ENCODE measurements around the gene ITGB1BP1. TPM values are rescaled to one million over a fixed set of nuclear protein-coding genes. Genes with fewer than 3 reads are reported as not detected.

Gene ITGB1BP1
- total RNA-seq, 4 donors from 2014 or later = 22.8 to 46.2 (median 29.2) TPM

DNA sequence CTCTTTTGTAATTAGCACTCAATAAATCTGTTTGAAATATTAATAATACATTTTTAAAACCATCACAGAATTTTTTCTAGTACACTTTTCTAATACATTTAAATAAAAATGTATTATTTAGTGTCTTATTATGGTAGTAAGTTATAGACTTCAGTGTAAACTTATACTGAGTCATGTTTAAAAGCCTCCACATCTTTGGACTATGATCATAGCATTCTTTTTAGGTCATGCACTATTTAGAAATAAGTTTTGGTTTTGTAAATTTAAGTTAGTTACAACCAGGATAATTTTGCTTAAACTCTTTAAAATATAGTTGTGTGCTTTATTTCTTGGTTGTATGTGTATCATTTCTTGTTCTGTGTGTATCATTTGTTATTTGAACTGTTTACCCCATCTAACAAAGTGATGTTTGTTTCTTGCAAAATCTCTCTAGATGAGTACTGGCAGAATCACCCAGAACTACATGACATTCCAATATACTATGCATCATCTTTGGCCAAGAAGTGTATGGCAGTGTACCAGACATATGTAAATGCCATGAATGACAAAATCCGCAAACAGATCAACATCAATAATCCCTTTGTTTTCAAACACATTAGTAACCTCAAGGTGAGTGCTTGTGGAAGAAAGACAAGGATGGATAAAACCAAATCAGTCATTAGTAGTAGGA is 16.9 kb upstream of the ITGB1BP1 start:
- peaks cover 0 to 74% (median 0%) of the 10 kb centered on the region in 3 donors for H3K36me3 ChIP-seq
- no peaks in the 10 kb centered on the region for H3K9me3 ChIP-seq
- DNase-seq = no peak
- TF ChIP-seq, protein P1, sequence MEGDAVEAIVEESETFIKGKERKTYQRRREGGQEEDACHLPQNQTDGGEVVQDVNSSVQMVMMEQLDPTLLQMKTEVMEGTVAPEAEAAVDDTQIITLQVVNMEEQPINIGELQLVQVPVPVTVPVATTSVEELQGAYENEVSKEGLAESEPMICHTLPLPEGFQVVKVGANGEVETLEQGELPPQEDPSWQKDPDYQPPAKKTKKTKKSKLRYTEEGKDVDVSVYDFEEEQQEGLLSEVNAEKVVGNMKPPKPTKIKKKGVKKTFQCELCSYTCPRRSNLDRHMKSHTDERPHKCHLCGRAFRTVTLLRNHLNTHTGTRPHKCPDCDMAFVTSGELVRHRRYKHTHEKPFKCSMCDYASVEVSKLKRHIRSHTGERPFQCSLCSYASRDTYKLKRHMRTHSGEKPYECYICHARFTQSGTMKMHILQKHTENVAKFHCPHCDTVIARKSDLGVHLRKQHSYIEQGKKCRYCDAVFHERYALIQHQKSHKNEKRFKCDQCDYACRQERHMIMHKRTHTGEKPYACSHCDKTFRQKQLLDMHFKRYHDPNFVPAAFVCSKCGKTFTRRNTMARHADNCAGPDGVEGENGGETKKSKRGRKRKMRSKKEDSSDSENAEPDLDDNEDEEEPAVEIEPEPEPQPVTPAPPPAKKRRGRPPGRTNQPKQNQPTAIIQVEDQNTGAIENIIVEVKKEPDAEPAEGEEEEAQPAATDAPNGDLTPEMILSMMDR (IDR thresholded peaks at IDR 0.05) = no peak
- TF ChIP-seq POLR2A (IDR thresholded peaks at IDR 0.05) = no peak
- H3K4me1 ChIP-seq = no peaks in the 10 kb centered on the region
- no peak overlapping the region for H3K4me3 ChIP-seq
- no peaks in the 10 kb centered on the region for H3K27me3 ChIP-seq
- peak overlapping the region in 1 of 4 donors; percentile 9 for H3K27ac ChIP-seq

DNA sequence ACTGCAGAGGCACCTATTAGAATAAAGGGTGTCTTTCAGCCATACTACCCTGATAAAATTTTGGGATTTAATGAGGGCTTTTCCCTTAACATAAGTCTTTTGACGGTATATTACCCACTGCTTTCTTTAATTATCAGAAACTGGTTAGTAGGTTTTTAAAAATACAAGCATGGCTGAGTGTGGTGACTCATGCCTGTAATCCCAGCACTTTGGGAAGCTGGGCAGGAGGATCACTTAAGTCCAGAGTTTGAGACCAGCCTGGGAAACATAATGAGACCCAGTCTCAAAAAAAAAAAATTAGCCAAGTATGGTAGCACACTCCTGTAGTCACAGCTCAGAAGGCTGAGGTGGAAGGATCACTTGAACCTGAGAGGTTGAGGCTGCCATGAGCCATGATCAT is 16.2 kb upstream of the ITGB1BP1 start:
- no peaks in the 10 kb centered on the region for H3K9me3 ChIP-seq
- no peaks in the 10 kb centered on the region for H3K4me1 ChIP-seq
- peak overlapping the region in 1 of 4 donors; percentile 9 for H3K27ac ChIP-seq
- no peak overlapping the region for H3K4me3 ChIP-seq
- TF ChIP-seq, protein P1 (IDR thresholded peaks at IDR 0.05) = no peak
- no peak for TF ChIP-seq POLR2A (IDR thresholded peaks at IDR 0.05)
- no peak for DNase-seq
- no peaks in the 10 kb centered on the region for H3K27me3 ChIP-seq
- peaks cover 0 to 69% (median 0%) of the 10 kb centered on the region in 3 donors for H3K36me3 ChIP-seq

DNA sequence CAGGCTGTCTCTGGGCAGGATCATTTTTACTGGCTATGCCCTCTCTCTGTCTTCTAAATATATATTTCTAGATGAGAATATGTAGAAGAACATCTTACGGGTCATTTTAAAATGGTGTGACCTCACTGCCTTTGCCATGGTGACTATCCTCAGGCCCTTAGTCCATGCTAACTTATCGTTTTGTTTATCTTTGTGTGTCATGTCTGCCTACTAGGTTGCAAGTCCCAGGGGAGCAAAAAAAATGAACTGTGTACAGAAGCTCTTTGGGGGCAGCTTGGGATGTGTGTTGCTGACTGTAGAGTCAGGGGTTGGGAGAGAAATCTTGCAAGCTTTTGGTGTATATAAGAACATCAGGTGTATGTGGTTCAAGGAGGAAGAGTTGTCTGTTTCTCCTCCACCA is 11.2 kb upstream of the ITGB1BP1 start:
- TF ChIP-seq POLR2A (IDR thresholded peaks at IDR 0.05) = no peak
- TF ChIP-seq, protein P1 (IDR thresholded peaks at IDR 0.05) = no peak
- H3K4me1 ChIP-seq = no peaks in the 10 kb centered on the region
- peaks cover 0 to 73% (median 0%) of the 10 kb centered on the region in 3 donors for H3K36me3 ChIP-seq
- no peak overlapping the region for H3K4me3 ChIP-seq
- H3K27ac ChIP-seq = no peak overlapping the region
- H3K27me3 ChIP-seq = no peaks in the 10 kb centered on the region
- H3K9me3 ChIP-seq = no peaks in the 10 kb centered on the region
- no peak for DNase-seq

DNA sequence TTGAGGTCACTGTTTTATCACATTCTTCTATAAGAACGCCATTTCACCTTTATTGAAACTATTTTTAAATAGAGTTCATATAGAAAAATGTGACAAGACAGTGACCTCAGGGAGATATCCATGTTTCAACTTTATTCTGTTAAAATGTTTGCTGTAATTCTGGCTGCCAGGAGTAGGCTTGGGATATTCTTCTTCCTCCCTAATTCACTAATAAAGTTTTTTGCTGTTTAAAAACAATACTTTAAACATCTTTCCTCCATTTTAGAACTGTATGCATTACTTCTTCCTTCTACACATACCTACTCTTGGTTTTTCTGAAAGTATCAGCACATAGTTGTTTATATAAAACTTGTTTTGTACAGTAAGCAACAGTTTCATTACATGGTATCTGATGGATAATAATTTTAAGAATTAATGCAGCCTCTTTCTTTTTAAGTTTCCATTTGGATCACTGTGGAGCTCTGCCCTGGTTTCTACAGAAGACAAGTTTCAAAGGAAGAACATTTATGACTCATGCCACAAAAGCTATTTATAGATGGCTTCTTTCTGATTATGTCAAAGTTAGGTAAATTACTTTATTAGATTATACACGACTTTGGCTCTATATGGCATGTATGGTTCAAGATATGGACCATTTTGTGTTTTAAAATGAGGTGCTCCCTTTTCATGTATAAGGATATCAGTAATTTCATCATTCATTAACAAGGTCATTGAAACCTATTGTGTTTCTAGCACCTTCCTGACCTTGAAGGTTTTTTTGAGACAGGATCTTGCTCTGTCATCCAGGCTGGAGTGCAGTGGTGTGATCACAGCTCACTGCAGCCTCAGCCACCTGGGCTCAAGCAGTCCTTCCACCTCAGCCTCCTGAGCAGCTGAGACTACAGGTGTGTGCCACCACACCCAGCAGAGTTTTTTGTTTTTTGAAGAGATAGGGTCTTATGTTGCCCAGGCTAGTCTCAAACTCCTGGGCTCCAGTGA is 7.3 kb upstream of the ITGB1BP1 start:
- Histone ChIP-seq H3K9me3 (no peaks in the 10 kb centered on the region), H3K36me3 (peaks cover 0 to 55% (median 0%) of the 10 kb centered on the region in 3 donors), H3K4me3 (no peak overlapping the region), H3K4me1 (no peaks in the 10 kb centered on the region), H3K27me3 (no peaks in the 10 kb centered on the region), H3K27ac (no peak overlapping the region)
- TF ChIP-seq POLR2A (IDR thresholded peaks at IDR 0.05) = no peak
- TF ChIP-seq, protein P1 (IDR thresholded peaks at IDR 0.05) = no peak
- DNase-seq = no peak

DNA sequence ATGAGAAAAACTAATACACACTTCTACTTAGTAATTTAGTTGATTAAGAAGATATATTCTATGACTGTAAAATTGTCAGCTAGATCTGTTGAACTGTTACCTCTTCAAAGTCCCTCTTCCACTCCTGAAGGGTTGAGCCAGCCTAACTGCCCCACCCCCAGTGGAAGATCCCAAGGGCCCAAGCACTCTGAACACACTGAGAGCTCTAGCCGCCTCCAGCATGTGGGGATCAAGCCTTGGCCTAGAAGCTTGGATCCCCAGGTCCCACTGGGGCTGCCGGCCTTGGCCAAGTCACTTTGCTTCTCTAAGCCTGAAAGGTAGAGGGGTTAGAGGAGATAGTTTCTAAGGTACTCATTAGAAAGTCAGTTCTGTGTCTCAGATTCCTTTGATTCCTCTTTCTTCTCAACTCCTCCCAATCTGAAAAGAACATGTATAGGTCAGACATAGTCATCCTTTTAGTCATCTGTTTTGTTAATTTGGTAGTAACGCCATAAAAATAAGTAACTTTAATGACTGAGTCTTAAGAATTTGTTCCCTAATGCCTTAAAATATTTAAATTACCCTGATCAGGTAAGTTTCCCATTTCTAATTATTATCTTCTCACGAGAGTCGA is 5.7 kb upstream of the ITGB1BP1 start:
- DNase-seq = no peak
- Histone ChIP-seq H3K9me3 (no peaks in the 10 kb centered on the region), H3K4me1 (peaks cover 0 to 13% (median 3%) of the 10 kb centered on the region in 4 donors), H3K36me3 (peaks cover 0 to 46% (median 0%) of the 10 kb centered on the region in 3 donors), H3K27me3 (no peaks in the 10 kb centered on the region), H3K27ac (no peak overlapping the region), H3K4me3 (no peak overlapping the region)
- TF ChIP-seq, protein P1 (IDR thresholded peaks at IDR 0.05) = no peak
- TF ChIP-seq POLR2A (IDR thresholded peaks at IDR 0.05) = no peak

Measured in Peyer's patch (tissue), 4 donors.